CD4-positive, alpha-beta T cell treated with Interleukin-10 for 1 hour (primary cell): Measurements from ENCODE around the gene APBB3.
A peak's percentile ranks its signal among the peaks of the same experiment; 100 is the strongest.
"Not testable (repeated sequence)": the region's sequence is repeated elsewhere in the genome, so short reads cannot be mapped to it uniquely, and the experiment has no call there.

ENCODE experiments used
- DNase-seq: peaks from one replicate; pipeline ENCODE4 v3.0.0-alpha.2; 2020

The APBB3 gene

GRCh38 chr5:140564196-140565023, at the start of gene APBB3, which contains the start of gene SLC35A4:
Gene APBB3, minus strand, starts transcription at chr5:140564598. Its CDS starts 353 bp downstream, at chr5:140564245.
Gene SLC35A4, plus strand, starts transcription at chr5:140564828. Its CDS starts 2,342 bp downstream, at chr5:140567170.
- peak; percentile 99 for DNase-seq

GRCh38 chr5:140611020-140611521, 46.7 kb upstream of the APBB3 start:
- no peak for DNase-seq

- DNase-seq = no peak
These were observed 44.7 kb upstream of the APBB3 start for GRCh38 chr5:140609126-140609525.

- DNase-seq = no peak
These were observed 44.3 kb upstream of the APBB3 start for GRCh38 chr5:140608722-140609121.

GRCh38 chr5:140607031-140607430, 42.6 kb upstream of the APBB3 start:
- no peak for DNase-seq

- DNase-seq = no peak
These were observed 41.5 kb upstream of the APBB3 start for GRCh38 chr5:140605879-140606278.

- no peak for DNase-seq
These were observed 39.3 kb upstream of the APBB3 start for GRCh38 chr5:140603734-140604133.

- DNase-seq = not testable (repeated sequence)
These were observed 39.0 kb upstream of the APBB3 start for GRCh38 chr5:140603446-140603698.

- DNase-seq = no peak
These were observed 37.7 kb upstream of the APBB3 start for GRCh38 chr5:140602147-140602546.

- DNase-seq = no peak
These were observed 35.7 kb upstream of the APBB3 start for GRCh38 chr5:140600096-140600495.

- no peak for DNase-seq
These were observed 34.4 kb upstream of the APBB3 start for GRCh38 chr5:140598836-140599235.

GRCh38 chr5:140596321-140596741, 31.9 kb upstream of the APBB3 start:
- DNase-seq = no peak

GRCh38 chr5:140595538-140596300, 31.3 kb upstream of the APBB3 start:
- peak; percentile 10 for DNase-seq

- no peak for DNase-seq
These were observed 29.8 kb upstream of the APBB3 start for GRCh38 chr5:140594169-140594568.

- not testable (repeated sequence) for DNase-seq
These were observed 28.7 kb upstream of the APBB3 start for GRCh38 chr5:140593070-140593469.

GRCh38 chr5:140591747-140592372, 27.5 kb upstream of the APBB3 start:
- no peak for DNase-seq

GRCh38 chr5:140590861-140591260, 26.5 kb upstream of the APBB3 start:
- DNase-seq = no peak

GRCh38 chr5:140588311-140589070, 24.1 kb upstream of the APBB3 start:
- no peak for DNase-seq

- no peak for DNase-seq
These were observed 23.1 kb upstream of the APBB3 start for GRCh38 chr5:140587495-140587894.

- not testable (repeated sequence) for DNase-seq
These were observed 14.9 kb upstream of the APBB3 start for GRCh38 chr5:140579188-140579747.

GRCh38 chr5:140576776-140577201, 12.4 kb upstream of the APBB3 start:
- DNase-seq = no peak

GRCh38 chr5:140575309-140575708, 10.9 kb upstream of the APBB3 start:
- DNase-seq = no peak
